Measurements from ENCODE around the gene PKP3.

- TF ChIP-seq POLR2A (IDR thresholded peaks at IDR 0.05), result no peak
- no peak for TF ChIP-seq EP300 (IDR thresholded peaks at IDR 0.05)
- no peak for TF ChIP-seq CTCF (IDR thresholded peaks at IDR 0.05)
Measured at GRCh38 chr11:373716-374551, 20.1 kb upstream of the PKP3 start.
